Activated T-cell treated with anti-CD3 and anti-CD28 coated beads, Interleukin-2, amount 50 U/mL, for 4 hours (primary cell): Measurements from ENCODE around the gene LAMP1. TPM values are rescaled to one million over a fixed set of nuclear protein-coding genes. Genes with fewer than 3 reads are reported as not detected.
"Not testable (repeated sequence)": the region's sequence is repeated elsewhere in the genome, so short reads cannot be mapped to it uniquely, and the experiment has no call there.

ENCODE experiments used
- ATAC-seq, 2 donors: fragments of 200-7000 bp; cut with Tn5 transposase; one replicate each; pipeline ENCODE4 v1.10.0; 2021
- DNase-seq: peaks from one replicate; pipeline ENCODE4 v3.0.0-alpha.2; 2020
- H3K27me3 Mint-ChIP-seq: one replicate; pipeline ENCODE4 v1.8.0; 2021; ENCODE audit warnings: low read depth, mixed read lengths
- H3K36me3 Mint-ChIP-seq: one replicate; pipeline ENCODE4 v1.8.0; 2022; ENCODE audit warnings: mixed read lengths; ENCODE audit not compliant: insufficient read depth
- H3K4me1 Mint-ChIP-seq: one replicate; pipeline ENCODE4 v1.8.0; 2021; ENCODE audit warnings: low read depth, mixed read lengths
- H3K4me3 Mint-ChIP-seq: one replicate; pipeline ENCODE4 v1.8.0; 2021; ENCODE audit warnings: mild to moderate bottlenecking, moderate library complexity, mixed read lengths
- H3K9me3 Mint-ChIP-seq: one replicate; pipeline ENCODE4 v1.8.0; 2021; ENCODE audit warnings: mixed read lengths
- total RNA-seq, 3 donors: library from RNA; stranded (reverse); gene quantifications; one replicate each; pipeline ENCODE4 v1.2.1, GENCODE V29; 2021

The LAMP1 gene
- total RNA-seq, result 100 to 1,000 TPM in 1 of 3 donors, 10 to 100 TPM in 2; 81.8 to 101 (median 88.4) TPM

DNA sequence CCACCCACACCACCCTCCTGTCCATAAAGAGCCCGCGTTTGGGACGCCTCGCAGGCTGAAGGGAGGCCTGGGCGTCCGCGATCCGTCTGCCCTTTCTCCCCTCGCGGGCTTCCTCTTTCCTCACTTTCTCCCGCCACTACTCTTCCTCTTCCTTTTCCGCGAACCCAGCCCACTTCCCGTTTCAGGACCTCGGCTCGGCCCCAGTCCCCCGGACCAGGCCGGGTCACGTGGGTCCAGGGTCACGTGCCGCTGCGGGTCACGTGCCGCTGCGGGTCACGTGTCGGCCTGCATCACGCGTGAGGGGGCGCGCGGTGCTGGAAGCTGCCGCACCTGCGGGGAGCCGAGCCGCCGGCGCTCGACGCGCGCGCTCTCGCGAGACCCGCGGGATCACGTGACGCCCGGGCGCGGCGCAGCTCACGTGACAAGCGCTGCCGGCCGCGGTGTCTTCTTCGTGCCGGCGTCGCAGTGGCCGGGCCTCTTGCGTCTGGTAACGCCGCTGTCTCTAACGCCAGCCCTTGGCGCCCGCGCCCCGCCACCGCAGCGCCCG is at the start of gene LAMP1:
Gene LAMP1, plus strand, starts transcription at position 417 of the 547 bp plus-strand sequence. CDS start 196 bp downstream, outside the sequence.
- ATAC-seq (peak; percentile 88 to 90), DNase-seq (peak; percentile 99)
- Mint-ChIP-seq H3K27me3 (peaks cover 18% of the 10 kb centered on the region), H3K36me3 (no peaks in the 10 kb centered on the region), H3K9me3 (no peaks in the 10 kb centered on the region), H3K4me3 (peak within 1 kb of the TSS; percentile 96), H3K4me1 (peaks cover 37% of the 10 kb centered on the region)

GRCh38 chr13:113252516-113253095 is 44.4 kb upstream of the LAMP1 start:
- no peak for ATAC-seq

DNA sequence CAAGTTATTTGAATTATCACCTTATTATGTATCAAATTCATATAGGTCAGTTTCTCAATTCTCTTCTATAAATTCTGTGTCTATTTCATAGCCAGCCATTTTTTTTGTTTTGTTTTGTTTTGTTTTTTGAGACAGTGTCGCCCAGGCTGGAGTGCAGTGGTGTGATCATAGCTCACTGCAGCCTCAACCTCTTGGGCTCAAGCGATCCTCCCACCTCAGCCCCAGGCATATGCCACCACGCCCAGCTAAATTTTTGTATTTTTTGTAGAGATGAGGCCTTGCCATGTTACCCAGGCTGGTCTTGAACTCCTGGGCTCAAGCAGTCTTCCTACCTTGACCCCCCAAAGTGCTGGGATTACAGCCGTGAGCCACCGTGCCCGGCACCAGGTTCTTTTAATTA is 39.1 kb upstream of the LAMP1 start:
- not testable (repeated sequence) for H3K9me3 Mint-ChIP-seq, H3K4me3 Mint-ChIP-seq, H3K4me1 Mint-ChIP-seq, ATAC-seq, DNase-seq, H3K27me3 Mint-ChIP-seq
- peaks cover 44% of the 10 kb centered on the region for H3K36me3 Mint-ChIP-seq

More at GRCh38 chr13:113252516-113253095, 44.4 kb upstream of the LAMP1 start:
- Mint-ChIP-seq H3K4me1 (no peaks in the 10 kb centered on the region), H3K27me3 (no peaks in the 10 kb centered on the region), H3K9me3 (no peaks in the 10 kb centered on the region), H3K4me3 (no peak overlapping the region), H3K36me3 (peaks cover 57% of the 10 kb centered on the region)
- DNase-seq, result no peak

DNA sequence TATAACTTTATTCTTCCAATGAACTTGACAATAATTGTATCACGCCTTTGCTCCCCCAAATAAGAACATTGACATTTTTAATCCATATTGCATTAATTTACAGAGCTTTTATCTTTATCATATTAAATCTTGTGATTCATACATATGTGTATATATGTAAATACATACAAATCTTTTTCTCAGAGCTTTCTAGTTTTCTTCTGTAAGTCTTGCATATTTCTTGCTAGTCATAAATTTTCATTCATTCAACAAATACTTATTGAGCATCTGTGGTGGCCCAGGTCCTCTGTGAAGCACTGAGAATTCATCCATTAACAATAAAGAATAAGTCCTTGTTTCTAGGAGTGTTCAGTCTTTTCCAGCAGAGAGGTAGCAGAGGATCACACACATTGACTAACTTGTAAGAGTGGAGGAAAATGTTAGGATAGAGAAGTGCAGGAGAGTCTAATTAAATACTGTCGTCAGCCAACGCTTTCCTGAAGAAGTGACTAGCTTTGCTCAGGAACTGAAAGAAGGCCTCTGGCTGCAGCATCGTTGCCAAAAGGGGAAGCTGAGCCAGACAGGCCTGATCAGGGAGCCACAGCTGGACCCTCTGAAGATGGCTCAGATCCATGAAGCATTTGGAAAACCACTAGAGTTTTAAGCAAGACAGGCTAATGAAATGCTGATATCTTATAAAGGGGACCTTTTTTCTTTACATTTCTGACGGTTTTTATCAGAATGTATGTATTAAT is 38.6 kb upstream of the LAMP1 start:
- Mint-ChIP-seq H3K9me3 (no peaks in the 10 kb centered on the region), H3K4me3 (no peak overlapping the region), H3K27me3 (no peaks in the 10 kb centered on the region), H3K4me1 (no peaks in the 10 kb centered on the region), H3K36me3 (peaks cover 43% of the 10 kb centered on the region)
- ATAC-seq, result no peak
- DNase-seq, result no peak

GRCh38 chr13:113260996-113261395 is 36.0 kb upstream of the LAMP1 start:
- ATAC-seq (no peak), DNase-seq (no peak)
- Mint-ChIP-seq H3K4me1 (no peaks in the 10 kb centered on the region), H3K27me3 (no peaks in the 10 kb centered on the region), H3K9me3 (no peaks in the 10 kb centered on the region), H3K4me3 (no peak overlapping the region), H3K36me3 (peaks cover 32% of the 10 kb centered on the region)

DNA sequence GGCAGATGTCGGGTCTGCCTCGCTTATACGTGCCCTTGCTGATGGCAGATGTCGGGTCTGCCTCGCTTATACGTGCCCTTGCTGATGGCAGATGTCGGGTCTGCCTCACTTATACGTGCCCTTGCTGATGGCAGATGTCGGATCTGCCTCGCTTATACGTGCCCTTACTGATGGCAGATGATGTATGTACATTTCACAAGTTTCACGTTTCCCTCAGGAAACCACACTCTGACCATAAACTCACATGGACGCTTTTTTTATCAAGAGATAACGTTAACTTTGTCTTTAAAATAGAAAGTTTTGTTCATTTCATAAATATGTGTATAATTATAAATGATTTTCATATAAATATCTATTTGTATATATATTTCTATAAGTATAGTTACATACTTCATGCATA is 34.0 kb upstream of the LAMP1 start:
- H3K4me3 Mint-ChIP-seq, ATAC-seq, H3K27me3 Mint-ChIP-seq, DNase-seq, H3K4me1 Mint-ChIP-seq, H3K9me3 Mint-ChIP-seq: not testable (repeated sequence)
- peaks cover 22% of the 10 kb centered on the region for H3K36me3 Mint-ChIP-seq

DNA sequence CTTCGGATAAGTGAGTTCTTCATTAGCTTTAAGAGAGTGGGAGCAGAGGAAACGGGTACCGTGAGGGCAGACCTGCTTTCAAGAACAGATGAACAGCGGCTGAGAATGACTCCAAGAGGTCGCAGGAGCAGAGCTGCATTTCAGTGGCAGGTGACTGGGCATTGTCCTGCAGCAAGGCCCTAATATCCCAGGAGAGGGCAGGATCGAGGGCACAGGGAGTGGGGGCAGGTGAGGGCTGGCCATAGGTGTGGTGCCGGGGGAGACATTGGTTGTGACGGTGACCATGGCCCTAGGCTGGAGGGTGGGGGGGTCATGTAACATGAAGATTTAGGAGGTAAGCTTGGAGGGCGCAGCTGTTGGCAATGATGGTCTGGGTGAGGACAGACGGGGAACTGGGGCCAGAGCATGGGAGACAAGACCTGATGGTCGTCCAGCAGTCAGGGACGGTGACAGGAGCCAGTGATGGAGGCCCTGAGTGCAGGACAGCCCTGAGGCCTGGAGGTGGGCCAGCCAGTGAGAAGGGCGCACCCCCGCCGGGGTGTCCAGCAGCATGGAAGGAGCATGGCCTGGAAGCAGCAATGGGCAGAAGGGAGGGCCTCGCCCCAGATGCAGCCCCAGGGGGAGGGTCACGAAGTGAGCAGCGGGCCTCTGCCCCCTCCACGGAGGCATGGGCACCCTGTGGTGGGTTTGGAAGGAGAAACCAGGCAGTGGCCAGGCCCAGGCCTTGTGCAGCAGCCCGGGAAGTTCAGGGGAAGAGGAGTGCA is 29.2 kb upstream of the LAMP1 start:
- H3K4me1 Mint-ChIP-seq, result no peaks in the 10 kb centered on the region
- H3K36me3 Mint-ChIP-seq, result peaks cover 6% of the 10 kb centered on the region
- ATAC-seq (no peak), DNase-seq (no peak)
- no peaks in the 10 kb centered on the region for H3K9me3 Mint-ChIP-seq
- H3K4me3 Mint-ChIP-seq, result no peak overlapping the region
- H3K27me3 Mint-ChIP-seq, result no peaks in the 10 kb centered on the region

GRCh38 chr13:113272031-113272430 is 25.0 kb upstream of the LAMP1 start:
- Mint-ChIP-seq H3K4me3 (no peak overlapping the region), H3K36me3 (peaks cover 3% of the 10 kb centered on the region), H3K9me3 (no peaks in the 10 kb centered on the region), H3K27me3 (no peaks in the 10 kb centered on the region), H3K4me1 (peaks cover 7% of the 10 kb centered on the region)
- ATAC-seq, result no peak
- no peak for DNase-seq

DNA sequence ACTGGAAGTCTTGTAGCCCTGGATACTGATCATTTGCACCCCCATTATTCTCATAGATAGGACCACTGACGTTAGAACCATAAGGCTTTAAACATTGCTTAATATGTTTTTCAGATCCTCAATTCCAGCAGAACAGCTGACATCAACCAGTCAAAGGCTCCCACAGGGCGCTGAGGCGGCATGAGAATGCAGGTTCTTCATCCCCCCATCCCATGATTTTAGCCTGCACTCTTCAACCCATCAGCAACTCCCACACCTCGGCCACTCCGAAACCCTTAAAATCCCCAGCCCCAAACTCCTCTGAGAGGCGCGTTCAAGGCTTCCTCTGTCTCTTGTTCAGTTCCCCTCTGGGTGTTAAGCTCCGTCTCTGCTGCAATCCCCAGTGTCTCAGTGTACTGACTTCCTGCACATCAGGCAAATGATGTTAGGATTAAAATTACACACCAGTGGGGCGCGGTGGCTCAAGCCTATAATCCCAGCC is 24.3 kb upstream of the LAMP1 start:
- peaks cover 4% of the 10 kb centered on the region for H3K27me3 Mint-ChIP-seq
- DNase-seq (no peak), ATAC-seq (no peak)
- H3K9me3 Mint-ChIP-seq, result no peaks in the 10 kb centered on the region
- no peak overlapping the region for H3K4me3 Mint-ChIP-seq
- peaks cover 7% of the 10 kb centered on the region for H3K4me1 Mint-ChIP-seq
- peaks cover 3% of the 10 kb centered on the region for H3K36me3 Mint-ChIP-seq

DNA sequence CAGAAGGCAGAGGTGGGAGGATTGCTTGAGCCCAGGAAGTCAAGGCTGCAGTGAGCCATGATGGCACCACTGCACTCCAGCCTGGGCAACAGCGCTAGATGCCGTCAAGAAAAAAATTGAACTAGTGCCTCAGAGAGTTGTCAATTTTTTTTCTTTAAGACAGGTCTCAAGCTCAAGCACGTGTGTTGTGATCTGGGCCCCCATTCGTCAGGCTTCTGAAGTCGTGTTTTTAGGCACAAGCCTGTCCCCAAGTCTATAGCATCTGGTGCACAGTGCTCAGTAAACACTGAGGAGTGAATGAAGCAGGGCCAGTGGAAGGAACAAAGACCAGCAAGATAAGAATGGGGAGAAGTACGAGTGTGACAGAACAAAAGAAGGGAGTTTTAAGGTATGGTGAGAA is 23.7 kb upstream of the LAMP1 start:
- Mint-ChIP-seq H3K4me3 (no peak overlapping the region), H3K4me1 (peaks cover 7% of the 10 kb centered on the region), H3K36me3 (peaks cover 3% of the 10 kb centered on the region), H3K9me3 (no peaks in the 10 kb centered on the region), H3K27me3 (peaks cover 5% of the 10 kb centered on the region)
- no peak for ATAC-seq
- DNase-seq, result no peak

GRCh38 chr13:113273851-113274590 is 23.0 kb upstream of the LAMP1 start:
- no peaks in the 10 kb centered on the region for H3K9me3 Mint-ChIP-seq
- no peak overlapping the region for H3K4me3 Mint-ChIP-seq
- peaks cover 7% of the 10 kb centered on the region for H3K4me1 Mint-ChIP-seq
- H3K36me3 Mint-ChIP-seq, result peaks cover 3% of the 10 kb centered on the region
- DNase-seq, result no peak
- no peak for ATAC-seq
- peaks cover 12% of the 10 kb centered on the region for H3K27me3 Mint-ChIP-seq

DNA sequence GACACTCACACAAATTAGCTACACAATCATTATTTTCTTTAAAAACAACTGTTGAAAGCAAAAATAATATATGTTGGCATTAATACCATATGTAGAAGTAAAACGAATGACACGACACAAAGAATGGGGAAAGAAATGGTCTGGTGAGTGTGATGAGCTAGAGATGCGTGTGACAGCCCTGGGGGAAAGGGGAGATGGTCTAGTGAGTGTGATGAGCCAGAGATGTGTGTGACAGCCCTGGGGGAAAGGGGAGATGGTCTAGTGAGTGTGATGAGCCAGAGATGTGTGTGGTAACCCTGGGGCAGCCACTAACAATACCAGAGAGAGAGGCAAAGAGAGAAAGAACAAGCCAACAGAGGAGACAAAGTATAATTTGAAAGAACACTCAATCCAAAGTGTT is 22.3 kb upstream of the LAMP1 start:
- Mint-ChIP-seq H3K4me1 (peaks cover 7% of the 10 kb centered on the region), H3K9me3 (no peaks in the 10 kb centered on the region), H3K27me3 (peaks cover 13% of the 10 kb centered on the region), H3K4me3 (no peak overlapping the region), H3K36me3 (peaks cover 3% of the 10 kb centered on the region)
- DNase-seq (no peak), ATAC-seq (no peak)

DNA sequence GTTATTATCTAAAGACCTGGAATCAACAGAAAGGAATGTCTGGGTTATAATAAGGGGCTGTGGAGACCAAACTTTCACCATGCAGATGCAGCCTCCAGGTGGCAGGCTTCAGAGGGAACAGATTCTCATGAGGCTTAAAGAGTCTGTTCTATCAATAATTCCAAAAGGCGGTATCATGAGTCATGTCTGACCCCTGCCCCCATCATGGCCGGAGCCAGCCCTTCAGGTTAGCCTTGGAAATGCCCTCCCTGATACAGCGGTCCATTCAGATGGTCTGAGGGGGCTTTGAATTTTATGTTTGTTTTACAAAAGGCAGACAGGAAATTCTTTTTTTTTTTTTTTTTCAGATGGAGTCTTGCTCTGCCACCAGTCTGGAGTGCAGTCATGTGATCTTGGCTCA is 21.7 kb upstream of the LAMP1 start:
- ATAC-seq (peak in 1 of 2 donors; percentile 73), DNase-seq (peak; percentile 23)
- H3K9me3 Mint-ChIP-seq, result no peaks in the 10 kb centered on the region
- peaks cover 3% of the 10 kb centered on the region for H3K36me3 Mint-ChIP-seq
- H3K27me3 Mint-ChIP-seq, result peaks cover 13% of the 10 kb centered on the region
- peaks cover 7% of the 10 kb centered on the region for H3K4me1 Mint-ChIP-seq
- H3K4me3 Mint-ChIP-seq, result no peak overlapping the region

DNA sequence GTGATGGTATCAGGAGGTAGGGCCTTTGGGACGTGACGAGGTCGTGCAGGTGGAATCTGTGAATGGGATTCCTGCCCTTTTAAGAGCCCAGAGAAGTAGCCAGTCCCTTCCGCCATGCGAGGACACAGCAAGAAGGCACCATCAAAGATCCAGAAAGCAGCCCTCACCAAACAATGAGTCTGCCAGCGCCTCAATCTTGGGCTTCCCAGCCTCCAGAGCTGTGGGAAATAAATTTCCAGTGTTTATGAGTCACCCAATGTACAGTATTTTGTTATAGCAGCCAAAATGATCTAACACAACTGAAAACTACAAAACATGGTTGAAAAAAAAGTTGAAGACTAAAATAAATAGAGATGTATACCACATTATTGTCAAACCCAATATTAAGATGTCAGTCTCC is 16.9 kb upstream of the LAMP1 start:
- H3K27me3 Mint-ChIP-seq, result peaks cover 18% of the 10 kb centered on the region
- DNase-seq (no peak), ATAC-seq (no peak)
- H3K4me3 Mint-ChIP-seq, result no peak overlapping the region
- no peaks in the 10 kb centered on the region for H3K9me3 Mint-ChIP-seq
- H3K4me1 Mint-ChIP-seq, result peaks cover 3% of the 10 kb centered on the region
- H3K36me3 Mint-ChIP-seq, result no peaks in the 10 kb centered on the region
